GM12878 (cell line): ENCODE results near the gene TDRD3. TPM values are rescaled to one million over a fixed set of nuclear protein-coding genes. Genes with fewer than 3 reads are reported as not detected.
A peak's percentile ranks its signal among the peaks of the same experiment; 100 is the strongest.

Experiments
- ATAC-seq: fragments of 200-7000 bp; cut with Tn5 transposase; 3 replicates; pipeline ENCODE4 v1.9.1; 2020; ENCODE audit warnings: mild to moderate bottlenecking, moderate library complexity
- Bru-seq: library from RNA; stranded (reverse); fragments of 400-500 nt; gene quantifications from one replicate; lab custom pipeline; 2021; lab: Mats Ljungman, UMichigan
- BruChase-seq, 2 experiments: library from RNA; stranded (reverse); fragments of 400-500 nt; gene quantifications; one replicate each; lab custom pipeline; 2021; lab: Mats Ljungman, UMichigan
- BruUV-seq: library from RNA; stranded (reverse); fragments of 400-500 nt; replicated peaks from 2 replicates; lab custom pipeline; 2021; lab: Mats Ljungman, UMichigan
- CTCF ChIA-PET: fragments of 300-600 bp; sonication (Branson Sonifier 250); formaldehyde crosslinking; extraction: SDS; loops from one replicate; lab custom pipeline; 2021; ENCODE audit warnings: inconsistent platforms; lab: Yijun Ruan, JAX
- POLR2A ChIA-PET: fragments of 350-600 bp; formaldehyde crosslinking; extraction: SDS; loops from one replicate; lab custom pipeline; 2021; ENCODE audit warnings: inconsistent platforms; lab: Charles Lee
- RAD21 ChIA-PET: fragments of 300-600 bp; sonication (Branson Sonifier 250); formaldehyde crosslinking; loops from one replicate; lab custom pipeline; 2023; ENCODE audit warnings: antibody characterized with exemption; ENCODE audit not compliant: unreplicated experiment; lab: Charles Lee
- SMC1A ChIA-PET: fragments of 300-600 bp; sonication (Branson Sonifier 250); formaldehyde crosslinking; loops from one replicate; lab custom pipeline; 2023; ENCODE audit not compliant: unreplicated experiment, uncharacterized antibody; lab: Charles Lee
- DNase-seq: peaks from one replicate; pipeline ENCODE4 v3.0.0-alpha.2; 2011; ENCODE audit warnings: low read depth, low spot score
- FAIRE-seq: peaks from 3 replicates; lab custom pipeline; 2011; peaks lifted over from hg19 to GRCh38; lab: Jason Lieb, UNC
- H2AFZ ChIP-seq: 2 replicates; pipeline ENCODE4 v1.6.0; 2011; ENCODE audit warnings: low read depth, low read length, control low read depth; ENCODE audit not compliant: control insufficient read depth
- H3K27ac ChIP-seq: 2 replicates; pipeline ENCODE4 v1.5.1; 2011; ENCODE audit warnings: control low read depth; ENCODE audit not compliant: control insufficient read depth, insufficient read depth
- H3K27me3 ChIP-seq, 2 experiments: replicated peaks in 1 of 2; 2 replicates each; pipeline versions ENCODE4 v1.6.0 to v1.6.1; 2011; ENCODE audit warnings: low read length in 1 of 2; ENCODE audit not compliant: control insufficient read depth in 2 of 2, insufficient read depth in 2 of 2
- H3K36me3 ChIP-seq, 2 experiments: 2 replicates each; pipeline ENCODE4 v1.5.1; 2011; ENCODE audit warnings: low read length in 1 of 2; ENCODE audit not compliant: control insufficient read depth in 2 of 2, insufficient read depth in 2 of 2
- H3K4me1 ChIP-seq: 2 replicates; pipeline ENCODE4 v1.6.1; 2011; ENCODE audit warnings: mild to moderate bottlenecking, low read length, moderate library complexity, mixed read lengths; ENCODE audit not compliant: control insufficient read depth, insufficient read depth
- H3K4me2 ChIP-seq: 2 replicates; pipeline ENCODE4 v1.6.0; 2011; ENCODE audit warnings: control low read depth; ENCODE audit not compliant: control insufficient read depth, insufficient read depth
- H3K4me3 ChIP-seq: fragments of 200-600 bp; sonication (generic); 2 replicates; pipeline ENCODE4 v1.5.1; 2016
- H3K79me2 ChIP-seq: 2 replicates; pipeline ENCODE4 v1.6.0; 2011; ENCODE audit warnings: low read length; ENCODE audit not compliant: control insufficient read depth, insufficient read depth
- H3K9ac ChIP-seq: 2 replicates; pipeline ENCODE4 v1.8.0; 2011; ENCODE audit warnings: low read length, control low read depth, mixed read lengths; ENCODE audit not compliant: control insufficient read depth, insufficient read depth
- H3K9me3 ChIP-seq: replicated peaks from 3 replicates; pipeline ENCODE4 v1.5.1; 2011; ENCODE audit warnings: mild to moderate bottlenecking, low read length; ENCODE audit not compliant: control insufficient read depth, insufficient read depth
- H4K20me1 ChIP-seq: 2 replicates; pipeline ENCODE4 v1.6.0; 2011; ENCODE audit not compliant: control insufficient read depth, insufficient read depth
- BHLHE40 ChIP-seq, 2 experiments: fragments of 450-650 bp in 1 of 2; IDR thresholded peaks; 2 replicates each; pipeline ENCODE4 v1.6.1; 2011 to 2017; ENCODE audit warnings: low read depth in 2 of 2, borderline replicate concordance in 1 of 2, improper control_type of control experiment in 1 of 2, low read length in 1 of 2, mild to moderate bottlenecking in 1 of 2
- CEBPB ChIP-seq, 2 experiments: fragments of 150-350 bp in 1 of 2; IDR thresholded peaks; 2 replicates each; pipeline ENCODE4 v1.6.1; 2012 to 2014; ENCODE audit warnings: low read depth in 2 of 2, low read length in 2 of 2, borderline replicate concordance in 1 of 2, inconsistent platforms in 1 of 2
- EGR1 ChIP-seq, 2 experiments: IDR thresholded peaks; 1 replicate in 1 of 2; 2 replicates in 1 of 2; pipeline ENCODE4 v1.6.1; 2011 to 2012; ENCODE audit warnings: low read depth in 2 of 2, low read length in 2 of 2, borderline replicate concordance in 1 of 2, mild to moderate bottlenecking in 1 of 2, moderate library complexity in 1 of 2
- EP300 ChIP-seq, 2 experiments: fragments of 150-350 bp in 1 of 2; IDR thresholded peaks; 2 replicates each; pipeline ENCODE4 v1.6.1; 2011 to 2012; ENCODE audit warnings: low read depth in 2 of 2, low read length in 2 of 2, borderline replicate concordance in 1 of 2, improper control_type of control experiment in 1 of 2, inconsistent platforms in 1 of 2; ENCODE audit not compliant: control insufficient read depth in 1 of 2
- RUNX3 ChIP-seq: IDR thresholded peaks from 2 replicates; pipeline ENCODE4 v1.6.1; 2012; ENCODE audit warnings: low read length, inconsistent platforms
- SMAD5 ChIP-seq: IDR thresholded peaks from 2 replicates; pipeline ENCODE4 v1.6.1; 2016; ENCODE audit warnings: antibody characterized with exemption, low read depth
- USF1 ChIP-seq: IDR thresholded peaks from 2 replicates; pipeline ENCODE4 v1.6.1; 2011; ENCODE audit warnings: borderline replicate concordance, low read depth, mild to moderate bottlenecking, moderate library complexity, mixed read lengths, low read length; ENCODE audit not compliant: insufficient read depth; ENCODE audit errors: extremely low read length
- ZBED1 ChIP-seq: IDR thresholded peaks from 2 replicates; pipeline ENCODE4 v1.6.1; 2016; ENCODE audit warnings: borderline replicate concordance
- ZBTB40 ChIP-seq: fragments of 450-650 bp; IDR thresholded peaks from 2 replicates; pipeline ENCODE4 v1.6.1; 2016; ENCODE audit warnings: mild to moderate bottlenecking, moderate library complexity, borderline replicate concordance
- ZZZ3 ChIP-seq: IDR thresholded peaks from 2 replicates; pipeline ENCODE4 v1.6.1; 2011; ENCODE audit warnings: low read depth; ENCODE audit not compliant: control insufficient read depth, insufficient read length
- WGBS: methylation state at CpG from one replicate; pipeline ENCODE4 v1.1.6; 2016; ENCODE audit warnings: low lambda C conversion rate; ENCODE audit not compliant: insufficient replicate concordance, insufficient coverage; ENCODE audit errors: missing lambda C conversion rate; 5-methylcytosine and 5-hydroxymethylcytosine counted together
- in situ Hi-C: fragments of 300-500 bp; cut with MboI; formaldehyde crosslinking; loops from 9 replicates; pipeline ENCODE4 v1.14.3; 2018; ENCODE audit warnings: mixed read lengths
- intact Hi-C: fragments of 100-400 bp; cut with micrococcal nuclease; formaldehyde crosslinking; loops from one replicate; pipeline ENCODE4 v1.14.2; 2022; ENCODE audit not compliant: unreplicated experiment
- long read RNA-seq, 2 experiments: library from polyadenylated mRNA; unstranded; transcript quantifications; one replicate each; pipeline ENCODE4 v2.0.0, GENCODE V29; 2019 to 2020
- polyA minus RNA-seq, 3 experiments: library from RNA; depleted of rRNA, polyadenylated mRNA; stranded (reverse); fragments of >200 nt; gene quantifications; 2 replicates each; pipeline ENCODE4 v1.2.3, GENCODE V29; 2011
- polyA plus RNA-seq, 11 experiments: library from polyadenylated mRNA; depleted of rRNA in 4 of 11; unstranded in 6 of 11; stranded (reverse) in 5 of 11; fragments of >200 nt; fragmentation: Nextera tagmentation in 4 of 11; fragmentation: Illumina TruSeq in 1 of 11; extraction: Ambion mirVana in 4 of 11; extraction: Trizol in 1 of 11; gene quantifications; 1 replicate in 1 of 11; 2 replicates in 10 of 11; pipeline versions ENCODE4 v1.2.1 to v1.2.3, GENCODE V29; 2011 to 2016; ENCODE audit warnings: inconsistent platforms in 2 of 11, missing spikeins in 2 of 11, low read depth in 1 of 11
- total RNA-seq, 4 experiments: library from RNA; depleted of rRNA in 3 of 4; stranded (reverse); fragments of >200 nt in 3 of 4; fragmentation: Illumina TruSeq in 1 of 4; extraction: Trizol in 1 of 4; gene quantifications; 2 replicates each; pipeline versions ENCODE4 v1.2.1 to v1.2.3, GENCODE V29; 2013 to 2021

Gene TDRD3
- total RNA-seq (2013; cell fraction: nucleolus; rRNA removed), result 81.3 and 84.6 TPM in 2 replicates
- total RNA-seq (2014; rRNA removed) (16.5 and 21.0 TPM in 2 replicates), total RNA-seq (2014; rRNA removed; fragmentation: Illumina TruSeq; extraction: Trizol) (27.9 and 29.6 TPM in 2 replicates), total RNA-seq (2021) (24.3 and 24.9 TPM in 2 replicates), polyA plus RNA-seq (2011; rRNA removed) (19.6 and 34.9 TPM in 2 replicates), polyA plus RNA-seq (2014; fragmentation: Illumina TruSeq; extraction: Trizol) (22.7 and 25.2 TPM in 2 replicates), polyA plus RNA-seq (2014; fragmentation: Nextera tagmentation; extraction: Ambion mirVana) (1 to 10 TPM; 8.4 to 9.5 TPM), polyA plus RNA-seq (2014; rRNA removed) (12.2 and 15.0 TPM in 2 replicates), polyA plus RNA-seq (2016; fragmentation: Nextera tagmentation; extraction: Ambion mirVana) (10 to 100 TPM; 10.5 to 12.0 TPM), polyA minus RNA-seq (2011; rRNA and poly(A)+ RNA removed) (30.8 and 40.7 TPM in 2 replicates), Bru-seq, nascent RNA (percentile 72 among the genes with signal in this experiment), BruChase-seq, experiment 1, labeled RNA remaining after a 6-hour chase (percentile 67 among the genes with signal in this experiment), BruChase-seq, experiment 2, labeled RNA remaining after a 2-hour chase (percentile 68 among the genes with signal in this experiment)
- 5.7 TPM for polyA plus RNA-seq (2011; ENCODE audit: low read depth)
- 5.0 and 5.3 TPM in 2 replicates for polyA plus RNA-seq (2011; cell fraction: cytosol; rRNA removed)
- 11.5 and 12.5 TPM in 2 replicates for polyA plus RNA-seq (2011; cell fraction: nucleus; rRNA removed)
- 9.8 and 12.6 TPM in 2 replicates for polyA plus RNA-seq (2012)
- polyA minus RNA-seq (2011; cell fraction: cytosol; rRNA and poly(A)+ RNA removed), result 11.5 and 16.9 TPM in 2 replicates
- polyA minus RNA-seq (2011; cell fraction: nucleus; rRNA and poly(A)+ RNA removed), result 31.4 and 43.9 TPM in 2 replicates
- long read RNA-seq, experiment 1, partial matches to known transcripts, result 1 of 5 reads
- long read RNA-seq, experiment 1, other reads (novel, unspliced or antisense), result 4 of 5 reads
- long read RNA-seq, experiment 2, partial matches to known transcripts, result 23 of 65 reads
- long read RNA-seq, experiment 2, other reads (novel, unspliced or antisense), result 39 of 65 reads

- peak within 1 kb of the TSS; percentile 93 for H3K9ac ChIP-seq
- no peaks in the 10 kb centered on the region for H4K20me1 ChIP-seq
- WGBS, result 1% methylated on average over 35 of the region's 84 CpGs
- peak within 1 kb of the TSS; percentile 96 for H3K27ac ChIP-seq
- no peaks in the 10 kb centered on the region for H3K27me3 ChIP-seq
- no peaks in the 10 kb centered on the region for H3K36me3 ChIP-seq
- BruUV-seq, result no TSS peak
- ChIA-PET CTCF (interaction anchor here (0.8 to 5.6 kb wide), 4 partner anchors 10 to 44 kb away, joined by 3 to 112 read pairs (median 5); no protein-coding TSS in a partner anchor), POLR2A (interaction anchor here (1.4 to 1.7 kb wide), 3 partner anchors 29 to 33 kb away, joined by 5 to 11 read pairs (median 10); no protein-coding TSS in a partner anchor), RAD21 (interaction anchor here (0.9 to 4.8 kb wide), 3 partner anchors 15 to 32 kb away, joined by 3 to 103 read pairs (median 25); no protein-coding TSS in a partner anchor), SMC1A (interaction anchor here (0.7 to 7.3 kb wide), 6 partner anchors 11 to 56 kb away, joined by 3 to 111 read pairs (median 3); no protein-coding TSS in a partner anchor)
- H3K4me1 ChIP-seq, result peaks cover 18% of the 10 kb centered on the region
- in situ Hi-C loops, result no loop called here
- peak within 1 kb of the TSS; percentile 96 for H3K4me3 ChIP-seq
- intact Hi-C loops, result loop anchor here (1.0 kb wide), 1 partner anchor 30 kb away; no protein-coding TSS in a partner anchor
- ATAC-seq (peak; percentile 81), FAIRE-seq (peak; percentile 79), DNase-seq (peak; percentile 59)
- H3K79me2 ChIP-seq, result peaks cover 44% of the 10 kb centered on the region
- H2AFZ ChIP-seq, result peak within 1 kb of the TSS; percentile 92
- peak within 1 kb of the TSS; percentile 94 for H3K4me2 ChIP-seq
- no peaks in the 10 kb centered on the region for H3K9me3 ChIP-seq
- TF ChIP-seq ZZZ3, result no peak
- peak in 1 of 2 experiments; percentile 91; a peak in 2 of 3 replicates for TF ChIP-seq EGR1 (IDR thresholded peaks at IDR 0.05; ENCODE audit: borderline replicate concordance in 1 of 2, low read depth in 2 of 2, low read length in 2 of 2)
- 0 out of 4 replicates have a peak, but pooled peaks of 1 of the 2 experiments have one; percentile 12 for TF ChIP-seq EP300 (IDR thresholded peaks at IDR 0.05; ENCODE audit: borderline replicate concordance in 1 of 2, control insufficient read depth in 1 of 2, low read depth in 2 of 2, low read length in 2 of 2)
- no peak for TF ChIP-seq ZBED1
- peak; percentile 53 for TF ChIP-seq ZBTB40
- no peak; the same call in 1 of the 2 replicates for TF ChIP-seq SMAD5
- peak; percentile 14 for TF ChIP-seq USF1
- no peak for TF ChIP-seq CEBPB (IDR thresholded peaks at IDR 0.05; ENCODE audit: borderline replicate concordance in 1 of 2, low read depth in 2 of 2, low read length in 2 of 2)
- peak in 1 of 2 experiments; percentile 20; a peak in 1 of 4 replicates for TF ChIP-seq BHLHE40 (IDR thresholded peaks at IDR 0.05; ENCODE audit: borderline replicate concordance in 1 of 2, low read depth in 2 of 2, low read length in 1 of 2)
- TF ChIP-seq RUNX3, result peak; percentile 35; the same call in 1 of the 2 replicates
Observed at GRCh38 chr13:60396783-60397703, at the start of gene TDRD3. TSS of gene TDRD3 (plus strand) at chr13:60397220. CDS start at chr13:60397365, 145 bp downstream.
